ENCODE measurements around the gene EPB41. TPM values are rescaled to one million over a fixed set of nuclear protein-coding genes. Genes with fewer than 3 reads are reported as not detected.

The EPB41 gene
- total and polyA plus RNA-seq, 9 donors = 11.2 to 56.4 (median 29.9) TPM

DNA sequence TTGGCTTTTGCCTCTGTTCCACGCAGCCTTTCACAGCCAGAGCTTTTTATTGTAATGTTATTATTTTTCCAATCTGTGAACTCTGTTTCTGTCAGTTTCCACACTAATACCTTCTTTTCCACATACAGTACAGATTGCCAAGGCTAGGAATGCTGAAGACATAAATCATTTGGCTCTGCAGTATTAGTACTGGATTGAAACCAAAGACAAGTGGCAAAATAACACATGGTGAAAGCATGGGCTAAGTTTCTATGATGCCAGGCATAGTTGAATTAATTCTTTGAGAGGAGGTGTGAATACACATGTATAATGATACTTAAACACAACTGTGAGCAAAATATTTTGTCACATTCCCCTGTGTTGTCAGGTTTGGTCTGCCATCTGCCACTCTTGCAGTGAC, 135.8 kb downstream of the EPB41 start:
- TF ChIP-seq, protein P1, sequence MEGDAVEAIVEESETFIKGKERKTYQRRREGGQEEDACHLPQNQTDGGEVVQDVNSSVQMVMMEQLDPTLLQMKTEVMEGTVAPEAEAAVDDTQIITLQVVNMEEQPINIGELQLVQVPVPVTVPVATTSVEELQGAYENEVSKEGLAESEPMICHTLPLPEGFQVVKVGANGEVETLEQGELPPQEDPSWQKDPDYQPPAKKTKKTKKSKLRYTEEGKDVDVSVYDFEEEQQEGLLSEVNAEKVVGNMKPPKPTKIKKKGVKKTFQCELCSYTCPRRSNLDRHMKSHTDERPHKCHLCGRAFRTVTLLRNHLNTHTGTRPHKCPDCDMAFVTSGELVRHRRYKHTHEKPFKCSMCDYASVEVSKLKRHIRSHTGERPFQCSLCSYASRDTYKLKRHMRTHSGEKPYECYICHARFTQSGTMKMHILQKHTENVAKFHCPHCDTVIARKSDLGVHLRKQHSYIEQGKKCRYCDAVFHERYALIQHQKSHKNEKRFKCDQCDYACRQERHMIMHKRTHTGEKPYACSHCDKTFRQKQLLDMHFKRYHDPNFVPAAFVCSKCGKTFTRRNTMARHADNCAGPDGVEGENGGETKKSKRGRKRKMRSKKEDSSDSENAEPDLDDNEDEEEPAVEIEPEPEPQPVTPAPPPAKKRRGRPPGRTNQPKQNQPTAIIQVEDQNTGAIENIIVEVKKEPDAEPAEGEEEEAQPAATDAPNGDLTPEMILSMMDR (IDR thresholded peaks at IDR 0.05) = no peak
- TF ChIP-seq POLR2A (IDR thresholded peaks at IDR 0.05) = no peak
- no peak for TF ChIP-seq EP300 (IDR thresholded peaks at IDR 0.05)
- Histone ChIP-seq H3K27me3 (no peaks in the 10 kb centered on the region), H3K4me1 (ENCODE audit: insufficient read depth) (peaks cover 2% of the 10 kb centered on the region), H3K4me3 (no peak overlapping the region), H3K9me3 (no peaks in the 10 kb centered on the region), H3K27ac (no peak overlapping the region), H3K36me3 (no peaks in the 10 kb centered on the region)
- DNase-seq = no peak
- 79 to 84% (median 84%) methylated on average over 1 of the region's 1 CpG for WGBS, 3 donors
- intact Hi-C loops (cut with DNase I) = loop anchor here in 1 of 4 donors (10.0 kb wide), 1 partner anchor 65 kb away; no protein-coding TSS in a partner anchor

DNA sequence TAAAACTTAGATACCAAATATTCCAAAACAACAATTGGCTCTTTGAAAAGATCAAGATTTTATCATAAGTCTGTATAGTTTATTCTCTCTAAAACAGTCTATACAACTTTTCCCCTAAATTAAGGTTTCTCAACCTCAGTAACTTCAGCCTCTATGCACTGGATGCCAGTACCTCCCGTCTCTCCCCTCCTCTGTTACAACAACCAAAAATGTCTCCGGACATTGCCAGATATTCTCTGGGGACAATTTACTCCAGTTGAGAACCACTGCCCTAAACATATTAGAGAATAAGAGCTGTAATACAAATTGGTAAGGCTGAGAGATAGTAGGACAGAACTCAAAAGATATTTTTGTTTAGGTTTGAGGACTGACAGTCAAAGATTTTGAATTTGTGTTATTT, 137.7 kb downstream of the EPB41 start:
- peak in 1 of 5 donors; percentile 44 for DNase-seq

DNA sequence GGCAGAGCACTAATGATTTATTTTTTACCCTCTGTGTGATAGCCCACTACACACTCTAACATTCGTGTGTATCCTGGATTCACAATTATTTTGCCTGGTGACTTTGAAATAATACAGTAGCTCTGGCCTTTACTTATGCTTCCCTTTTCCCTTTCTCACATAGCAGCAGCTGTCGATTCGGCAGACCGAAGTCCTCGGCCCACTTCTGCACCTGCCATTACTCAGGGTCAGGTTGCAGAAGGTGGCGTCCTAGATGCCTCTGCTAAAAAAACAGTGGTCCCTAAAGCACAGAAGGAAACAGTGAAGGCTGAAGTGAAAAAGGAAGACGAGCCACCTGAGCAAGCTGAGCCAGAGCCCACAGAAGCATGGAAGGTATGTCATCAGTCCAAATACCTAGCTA, 138.6 kb downstream of the EPB41 start:
- Histone ChIP-seq H3K36me3 (no peaks in the 10 kb centered on the region), H3K9me3 (no peaks in the 10 kb centered on the region), H3K4me3 (no peak overlapping the region), H3K27me3 (no peaks in the 10 kb centered on the region), H3K4me1 (ENCODE audit: insufficient read depth) (no peaks in the 10 kb centered on the region), H3K27ac (no peak overlapping the region)
- WGBS, 3 donors = 83 to 87% (median 86%) methylated on average over 7 of the region's 7 CpGs
- TF ChIP-seq, protein P1 (IDR thresholded peaks at IDR 0.05) = no peak
- TF ChIP-seq POLR2A (IDR thresholded peaks at IDR 0.05) (no peak), EP300 (IDR thresholded peaks at IDR 0.05) (no peak)
- intact Hi-C loops (cut with DNase I) = loop anchor here in 1 of 4 donors (10.0 kb wide), 1 partner anchor 62 kb away; no protein-coding TSS in a partner anchor
- DNase-seq = no peak

More for the DNA sequence above, 137.7 kb downstream of the EPB41 start:
- H3K9me3 ChIP-seq = no peaks in the 10 kb centered on the region
- no peaks in the 10 kb centered on the region for H3K36me3 ChIP-seq
- WGBS, 3 donors = 9 to 21% (median 19%) methylated on average over 2 of the region's 2 CpGs
- H3K27ac ChIP-seq = no peak overlapping the region
- peaks cover 2% of the 10 kb centered on the region for H3K4me1 ChIP-seq (ENCODE audit: insufficient read depth)
- TF ChIP-seq EP300 (IDR thresholded peaks at IDR 0.05) (no peak), POLR2A (IDR thresholded peaks at IDR 0.05) (no peak)
- TF ChIP-seq, protein P1 (IDR thresholded peaks at IDR 0.05) = no peak
- no peak overlapping the region for H3K4me3 ChIP-seq
- H3K27me3 ChIP-seq = no peaks in the 10 kb centered on the region
- intact Hi-C loops (cut with DNase I) = loop anchor here in 1 of 4 donors (10.0 kb wide), 1 partner anchor 63 kb away; no protein-coding TSS in a partner anchor

DNA sequence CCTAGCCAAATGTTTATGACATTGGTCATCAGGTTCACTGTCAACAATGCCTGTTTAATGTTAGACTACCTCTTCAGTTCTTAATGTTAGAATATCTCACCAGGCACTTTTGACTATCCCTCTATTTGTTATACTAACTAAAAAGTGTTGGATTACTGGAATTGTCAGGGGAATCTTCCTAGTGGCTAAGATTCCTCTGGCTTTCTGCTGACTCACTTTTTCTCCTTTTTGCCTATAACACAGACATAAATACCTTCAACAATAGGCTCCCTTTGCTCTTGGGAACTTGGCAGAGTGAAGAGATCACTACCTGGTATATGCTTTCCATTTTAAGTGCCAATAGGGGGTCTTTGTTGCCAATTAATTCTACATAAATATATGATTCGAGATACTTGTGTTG, 140.8 kb downstream of the EPB41 start:
- Histone ChIP-seq H3K36me3 (no peaks in the 10 kb centered on the region), H3K27me3 (no peaks in the 10 kb centered on the region), H3K4me1 (ENCODE audit: insufficient read depth) (no peaks in the 10 kb centered on the region), H3K4me3 (no peak overlapping the region), H3K27ac (no peak overlapping the region), H3K9me3 (no peaks in the 10 kb centered on the region)
- intact Hi-C loops (cut with DNase I) = loop anchor here in 1 of 4 donors (10.0 kb wide), 1 partner anchor 60 kb away; no protein-coding TSS in a partner anchor
- WGBS, 3 donors = 85 to 95% (median 93%) methylated on average over 1 of the region's 1 CpG
- TF ChIP-seq, protein P1 (IDR thresholded peaks at IDR 0.05) = no peak
- TF ChIP-seq POLR2A (IDR thresholded peaks at IDR 0.05) = no peak
- no peak for TF ChIP-seq EP300 (IDR thresholded peaks at IDR 0.05)
- no peak for DNase-seq

All from ovary (tissue), 9 donors.